OCI-LY7 (cell line): Measurements from ENCODE around the gene TPST2.

ENCODE experiments used
- EZH2phosphoT487 ChIP-seq: fragments of 200-600 bp; sonication (generic); IDR thresholded peaks from 2 replicates; pipeline ENCODE4 v1.6.1; 2018; ENCODE audit warnings: low read depth, borderline replicate concordance, mild to moderate bottlenecking, mixed run types, antibody characterized with exemption, low read length, moderate library complexity, mixed read lengths
- TF ChIP-seq, protein P1 (sequence below): fragments of 200-600 bp; sonication (generic); conservative IDR thresholded peaks from 2 replicates; pipeline ENCODE4 v1.5.1; 2014; ENCODE audit warnings: mild to moderate bottlenecking, antibody characterized with exemption, low read length, moderate library complexity, mixed read lengths

GRCh38 chr22:26604368-26604767 is 14.4 kb upstream of the TPST2 start:
- TF ChIP-seq, protein P1, sequence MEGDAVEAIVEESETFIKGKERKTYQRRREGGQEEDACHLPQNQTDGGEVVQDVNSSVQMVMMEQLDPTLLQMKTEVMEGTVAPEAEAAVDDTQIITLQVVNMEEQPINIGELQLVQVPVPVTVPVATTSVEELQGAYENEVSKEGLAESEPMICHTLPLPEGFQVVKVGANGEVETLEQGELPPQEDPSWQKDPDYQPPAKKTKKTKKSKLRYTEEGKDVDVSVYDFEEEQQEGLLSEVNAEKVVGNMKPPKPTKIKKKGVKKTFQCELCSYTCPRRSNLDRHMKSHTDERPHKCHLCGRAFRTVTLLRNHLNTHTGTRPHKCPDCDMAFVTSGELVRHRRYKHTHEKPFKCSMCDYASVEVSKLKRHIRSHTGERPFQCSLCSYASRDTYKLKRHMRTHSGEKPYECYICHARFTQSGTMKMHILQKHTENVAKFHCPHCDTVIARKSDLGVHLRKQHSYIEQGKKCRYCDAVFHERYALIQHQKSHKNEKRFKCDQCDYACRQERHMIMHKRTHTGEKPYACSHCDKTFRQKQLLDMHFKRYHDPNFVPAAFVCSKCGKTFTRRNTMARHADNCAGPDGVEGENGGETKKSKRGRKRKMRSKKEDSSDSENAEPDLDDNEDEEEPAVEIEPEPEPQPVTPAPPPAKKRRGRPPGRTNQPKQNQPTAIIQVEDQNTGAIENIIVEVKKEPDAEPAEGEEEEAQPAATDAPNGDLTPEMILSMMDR: 0 out of 2 replicates have a peak, but pooled peaks have one; percentile 31
- TF ChIP-seq EZH2phosphoT487: no peak
